Stimulated activated CD4-positive, alpha-beta T cell treated with anti-CD3 and anti-CD28 coated beads, Interleukin-4, amount 100 ng/mL, for 48 hours (primary cell): Measurements from ENCODE around the gene MICALL1.

Experiments
- DNase-seq, 2 donors: peaks; one replicate each; pipeline ENCODE4 v3.0.0-alpha.2; 2020; ENCODE audit warnings: low read depth in 2 of 2

Gene MICALL1

DNA sequence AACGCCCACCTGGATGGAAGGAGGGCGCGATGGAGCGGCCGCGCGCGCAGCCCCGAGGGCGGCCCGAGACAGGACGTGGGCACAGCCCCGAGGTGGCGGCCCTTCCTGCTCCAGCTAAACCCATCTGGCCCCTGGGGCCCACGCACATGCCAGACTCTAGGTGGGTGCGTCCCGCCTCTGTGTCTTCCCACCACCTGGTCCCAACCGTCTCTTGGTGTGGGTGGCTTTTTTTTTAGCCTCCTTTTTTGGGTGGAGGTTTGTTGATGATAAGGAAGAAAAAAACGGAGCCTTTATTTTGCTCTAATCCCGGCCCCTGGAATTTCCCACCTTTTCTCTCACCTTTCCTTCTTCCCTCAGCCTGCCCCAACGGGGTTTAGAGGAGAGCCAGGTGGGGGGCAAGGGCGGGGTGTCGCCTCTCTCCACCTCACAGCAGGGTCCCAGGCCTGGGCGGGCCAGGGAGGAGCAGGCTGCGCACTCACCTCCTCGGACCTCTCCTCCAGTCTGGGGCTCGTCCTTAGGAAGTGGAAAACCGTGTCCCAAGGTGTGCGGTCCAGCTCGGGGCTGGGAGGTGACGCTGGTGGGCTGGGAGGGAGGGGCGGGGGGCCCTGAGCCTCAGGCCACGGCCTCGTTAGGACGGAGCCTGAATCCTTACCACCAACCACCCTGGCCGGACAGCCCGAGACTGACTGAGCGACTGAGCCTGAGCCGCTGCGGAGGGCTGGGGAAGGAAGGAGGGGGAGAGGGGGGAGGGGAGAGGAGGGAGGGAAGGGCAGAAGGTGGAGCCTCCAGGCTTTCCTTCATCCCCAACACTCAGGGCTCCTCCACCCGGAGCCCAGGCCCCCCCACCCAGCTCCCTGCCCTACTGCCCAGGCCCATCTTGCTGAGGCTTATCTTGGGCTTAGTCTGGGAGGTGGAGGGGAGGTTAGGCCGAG, 78.0 kb downstream of the MICALL1 start, which contains the start of gene SOX10:
Gene SOX10 (minus strand): TSS at position 696 of the 932 bp plus-strand sequence. CDS start 771 bp downstream, outside the sequence.
- DNase-seq: no peak

DNA sequence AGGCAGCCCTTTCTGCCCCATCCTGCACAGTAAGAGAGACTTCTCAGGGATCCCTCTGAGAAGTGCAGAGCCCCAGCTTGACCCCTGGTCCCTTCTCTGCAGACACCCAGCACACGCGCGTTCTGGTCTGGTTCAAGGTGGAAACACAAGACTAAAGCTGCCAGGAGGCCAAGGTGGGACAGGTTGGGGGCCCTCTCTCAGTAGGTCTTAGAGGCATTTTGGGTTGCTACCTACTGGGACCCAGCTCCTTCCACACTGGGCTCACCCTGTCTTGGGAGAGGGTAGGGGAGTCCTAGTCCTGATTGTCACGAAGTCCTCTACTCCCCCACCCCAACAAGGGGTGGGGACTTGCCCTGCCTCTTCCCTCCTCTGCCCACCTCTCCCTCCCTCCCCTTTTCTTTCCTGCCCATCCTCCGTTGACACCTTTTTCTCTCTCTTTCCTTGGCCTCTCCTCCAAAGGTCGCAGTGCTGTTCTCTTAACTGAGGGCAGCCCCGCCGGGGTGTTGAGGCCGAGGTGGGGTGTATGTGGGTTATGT, 79.0 kb downstream of the MICALL1 start:
- DNase-seq: no peak

DNA sequence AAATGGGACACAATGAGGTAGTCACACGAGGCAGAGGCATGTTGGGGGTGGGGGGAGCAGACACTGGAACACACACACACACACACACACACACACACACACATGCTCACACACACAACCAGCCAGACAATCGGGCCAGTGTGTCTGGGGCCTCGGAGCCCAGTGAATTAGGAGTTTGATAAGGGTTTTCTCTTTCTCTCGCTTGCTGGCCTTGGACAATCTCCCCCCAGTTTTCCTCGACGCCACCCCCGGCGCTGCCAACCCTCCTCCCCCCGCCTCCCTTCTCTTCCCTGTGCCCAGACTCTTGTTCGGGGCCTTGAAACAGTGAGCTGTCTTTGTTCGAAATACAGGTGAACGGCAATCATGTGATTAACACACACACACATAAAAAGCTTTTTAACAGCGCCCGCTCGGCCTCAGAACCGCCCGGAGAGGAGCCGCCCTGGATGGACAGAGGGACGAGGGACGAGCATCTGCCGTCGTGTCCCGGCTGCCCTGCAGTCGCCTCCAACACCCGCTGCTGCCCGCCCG, 79.7 kb downstream of the MICALL1 start:
- DNase-seq: no peak

DNA sequence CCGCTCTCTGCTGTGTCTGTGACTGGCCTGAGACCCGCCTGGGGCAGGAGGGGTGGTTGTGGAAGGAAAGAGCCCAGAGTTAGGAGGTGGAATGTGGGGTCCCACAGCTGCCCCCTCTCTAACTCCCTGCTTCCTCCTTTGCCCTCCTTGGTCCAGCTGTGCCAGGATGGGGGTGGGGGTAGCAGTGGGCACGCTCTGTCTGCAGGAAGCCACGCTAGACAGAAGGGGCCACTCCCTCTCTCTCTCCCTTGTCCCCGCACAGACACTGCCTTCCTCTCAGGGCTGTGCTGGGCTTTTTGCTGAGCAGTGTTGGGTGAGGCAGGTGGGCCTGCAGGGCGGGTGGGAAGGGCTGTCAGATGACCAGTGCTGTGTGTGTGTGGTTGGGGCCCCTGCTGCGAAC, 80.3 kb downstream of the MICALL1 start:
- no peak for DNase-seq

DNA sequence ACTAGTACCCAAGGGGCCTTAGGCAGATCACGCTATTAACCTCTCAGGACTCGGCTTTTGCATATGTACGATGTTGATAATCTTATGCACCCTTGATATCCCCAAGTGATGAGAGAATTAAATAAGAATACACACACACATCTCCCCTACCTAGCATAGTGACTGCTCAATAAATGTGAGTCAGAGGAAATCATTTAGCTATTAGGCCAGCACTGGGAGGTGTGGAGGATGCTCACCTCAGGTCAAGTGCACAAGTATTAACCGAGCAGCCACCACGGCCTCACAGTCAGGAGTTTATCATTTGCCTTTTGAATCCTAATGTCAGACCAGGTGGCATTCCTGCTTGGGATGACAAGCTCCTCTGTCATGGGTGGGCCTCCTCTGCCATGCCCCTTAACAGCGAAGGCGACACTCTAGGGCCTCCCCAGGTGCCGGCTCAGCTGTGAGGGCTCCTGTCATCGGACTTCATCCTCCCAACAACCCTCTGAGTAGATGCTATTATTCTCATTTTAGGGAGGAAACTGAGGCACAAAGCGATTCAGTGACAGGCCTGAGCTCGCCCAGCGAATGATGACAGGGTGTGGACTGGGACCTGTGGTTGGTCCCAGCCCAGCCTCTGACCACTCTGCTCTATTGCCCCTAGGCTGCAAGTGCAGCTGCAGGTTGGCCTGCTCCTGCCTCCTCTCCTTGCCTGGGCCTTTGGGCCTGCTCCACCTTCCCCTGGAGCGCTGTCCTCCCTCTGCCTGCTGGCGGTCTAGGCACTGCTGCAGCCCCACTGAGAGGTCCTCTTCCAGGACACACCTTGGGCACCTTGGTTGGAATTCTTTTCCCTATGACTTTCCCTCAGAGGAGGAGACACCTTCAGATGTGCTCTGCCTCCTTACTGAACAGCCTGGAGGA, 83.3 kb downstream of the MICALL1 start:
- DNase-seq: no peak

DNA sequence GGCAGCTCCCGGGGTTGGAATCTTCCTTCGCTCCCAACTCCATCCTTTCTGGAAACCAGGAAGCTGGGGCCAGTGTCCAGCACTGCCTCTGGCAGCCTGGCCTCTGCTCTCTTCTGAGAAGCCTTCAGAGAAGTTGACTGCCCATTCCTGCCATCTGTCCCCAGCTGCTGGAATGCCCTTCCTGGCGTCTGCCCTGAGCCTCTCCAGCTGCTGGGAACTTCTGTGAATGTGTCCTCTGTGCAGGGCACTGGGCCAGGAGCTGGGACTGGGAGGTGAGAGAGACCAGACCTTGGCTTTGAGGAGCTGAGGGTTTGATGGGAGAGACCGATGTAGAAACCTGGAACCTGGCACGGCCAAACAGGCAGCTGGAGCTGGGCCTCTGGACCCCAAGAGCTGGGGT, 84.2 kb downstream of the MICALL1 start:
- DNase-seq: no peak

DNA sequence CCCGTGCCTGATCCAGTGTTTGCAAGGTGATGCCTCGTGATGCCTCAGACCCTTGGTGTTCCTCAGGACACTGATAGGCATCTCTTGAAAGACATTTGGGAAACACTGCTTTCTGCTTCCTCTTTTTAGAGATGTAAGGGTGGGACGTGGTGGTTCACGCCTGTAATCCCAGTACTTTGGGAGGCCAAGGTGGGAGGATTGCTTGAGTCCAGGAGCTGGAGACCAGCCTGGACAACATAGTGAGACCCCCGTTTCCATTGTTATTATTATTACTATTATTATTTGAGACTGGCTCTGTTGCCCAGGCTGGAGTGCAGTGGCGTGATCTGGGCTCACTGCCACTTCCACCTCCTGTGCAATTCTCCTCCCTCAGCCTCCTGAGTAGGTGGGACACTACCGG, 84.8 kb downstream of the MICALL1 start:
- DNase-seq: no peak

DNA sequence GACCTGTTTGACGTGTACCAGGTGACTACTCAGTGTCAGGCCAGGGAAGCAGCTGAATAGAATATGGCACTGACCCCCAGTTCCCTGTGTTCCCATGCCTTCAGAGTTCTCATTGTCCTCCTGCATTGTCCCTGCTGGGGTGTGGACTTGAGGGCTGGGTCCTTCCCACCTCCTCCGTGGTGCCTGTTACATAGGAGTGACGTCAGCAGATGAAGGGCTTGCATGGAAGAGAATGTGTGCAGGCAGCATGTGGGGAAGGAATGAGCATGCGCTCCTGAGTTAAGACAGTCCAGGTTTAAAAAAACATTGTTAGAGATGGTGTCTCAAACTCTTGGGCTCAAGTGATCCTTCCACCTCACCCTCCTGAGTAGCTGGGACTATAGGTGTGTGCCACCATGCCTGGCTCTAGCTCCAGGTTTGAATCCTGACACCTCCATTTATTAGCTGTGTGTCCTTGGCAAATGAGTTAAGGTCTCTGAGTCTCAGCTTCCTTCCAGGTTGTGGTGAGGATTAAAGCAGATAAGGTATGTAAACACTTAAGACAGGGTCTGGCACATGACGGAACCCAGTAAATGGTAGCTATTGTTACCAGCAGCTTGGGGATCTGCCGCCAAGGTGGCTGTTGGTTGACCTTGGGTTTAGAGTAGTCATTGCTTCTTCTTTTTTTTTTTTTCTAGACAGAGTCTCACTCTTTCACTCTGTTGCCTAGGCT, 85.8 kb downstream of the MICALL1 start:
- no peak for DNase-seq
